ENCODE results near the gene PTPRM.

- no peak for TF ChIP-seq EZH2 (IDR thresholded peaks at IDR 0.05; ENCODE audit: low read length)
- TF ChIP-seq, protein P1, sequence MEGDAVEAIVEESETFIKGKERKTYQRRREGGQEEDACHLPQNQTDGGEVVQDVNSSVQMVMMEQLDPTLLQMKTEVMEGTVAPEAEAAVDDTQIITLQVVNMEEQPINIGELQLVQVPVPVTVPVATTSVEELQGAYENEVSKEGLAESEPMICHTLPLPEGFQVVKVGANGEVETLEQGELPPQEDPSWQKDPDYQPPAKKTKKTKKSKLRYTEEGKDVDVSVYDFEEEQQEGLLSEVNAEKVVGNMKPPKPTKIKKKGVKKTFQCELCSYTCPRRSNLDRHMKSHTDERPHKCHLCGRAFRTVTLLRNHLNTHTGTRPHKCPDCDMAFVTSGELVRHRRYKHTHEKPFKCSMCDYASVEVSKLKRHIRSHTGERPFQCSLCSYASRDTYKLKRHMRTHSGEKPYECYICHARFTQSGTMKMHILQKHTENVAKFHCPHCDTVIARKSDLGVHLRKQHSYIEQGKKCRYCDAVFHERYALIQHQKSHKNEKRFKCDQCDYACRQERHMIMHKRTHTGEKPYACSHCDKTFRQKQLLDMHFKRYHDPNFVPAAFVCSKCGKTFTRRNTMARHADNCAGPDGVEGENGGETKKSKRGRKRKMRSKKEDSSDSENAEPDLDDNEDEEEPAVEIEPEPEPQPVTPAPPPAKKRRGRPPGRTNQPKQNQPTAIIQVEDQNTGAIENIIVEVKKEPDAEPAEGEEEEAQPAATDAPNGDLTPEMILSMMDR (optimal IDR thresholded peaks at IDR 0.05 in 1 of 3, IDR thresholded peaks at IDR 0.05 in 1 of 3, conservative IDR thresholded peaks at IDR 0.05 in 1 of 3; ENCODE audit: extremely low read depth in 1 of 3, insufficient read depth in 2 of 3, low read length in 3 of 3), result no peak
These were observed 721.5 kb downstream of the PTPRM start for GRCh38 chr18:8288472-8289195.
